ENCODE measurements around the gene ZNF668.

- TF ChIP-seq CTCF (IDR thresholded peaks at IDR 0.05; ENCODE audit: insufficient read depth, low read length) (no peak), GABPA (IDR thresholded peaks at IDR 0.05; ENCODE audit: low read depth) (no peak), POLR2AphosphoS5 (IDR thresholded peaks at IDR 0.05; ENCODE audit: low read depth) (no peak)
These were observed 9.1 kb downstream of the ZNF668 start for GRCh38 chr16:31064882-31065461.

All from HL-60 (cell line).